ENCODE measurements around the gene NFAT5. TPM values are rescaled to one million over a fixed set of nuclear protein-coding genes. Genes with fewer than 3 reads are reported as not detected.
A peak's percentile ranks its signal among the peaks of the same experiment; 100 is the strongest.

Gene NFAT5
- polyA plus RNA-seq, 3 donors: 2.4 to 6.9 (median 2.5) TPM

GRCh38 chr16:69611103-69611640 lies 45.4 kb downstream of the NFAT5 start:
- Histone ChIP-seq H3K79me2 (ENCODE audit: insufficient read depth, low read length) (no peaks in the 10 kb centered on the region), H3K4me1 (ENCODE audit: control insufficient read depth in 1 of 2, insufficient read depth in 2 of 2, low read length in 2 of 2) (peaks cover 2 to 6% of the 10 kb centered on the region in 2 donors), H3K9ac (ENCODE audit: insufficient read depth, low read length, poor library complexity, severe bottlenecking) (no peak overlapping the region), H4K20me1 (ENCODE audit: insufficient read depth, low read length) (peaks cover 97% of the 10 kb centered on the region), H3K4me2 (replicated peaks; ENCODE audit: extremely low read depth, low read length, poor library complexity, severe bottlenecking) (no peak overlapping the region), H3K27me3 (ENCODE audit: control insufficient read depth in 2 of 2, insufficient read depth in 2 of 2, low read length in 2 of 2) (no peaks in the 10 kb centered on the region), H3K4me3 (replicated peaks in 1 of 3; ENCODE audit: low read depth in 2 of 3, low read length in 3 of 3) (no peak overlapping the region), H2AFZ (ENCODE audit: insufficient read depth, low read depth, low read length, poor library complexity, severe bottlenecking) (no peak overlapping the region), H3K27ac (ENCODE audit: low read depth in 1 of 2, low read length in 2 of 2) (no peak overlapping the region), H3K36me3 (replicated peaks in 1 of 2; ENCODE audit: control insufficient read depth in 1 of 2, insufficient read depth in 2 of 2, low read length in 2 of 2) (no peaks in the 10 kb centered on the region), H3K9me3 (replicated peaks in 1 of 2; ENCODE audit: control insufficient read depth in 1 of 2, insufficient read depth in 1 of 2, low read length in 2 of 2) (no peaks in the 10 kb centered on the region)
- intact Hi-C loops (cut with micrococcal nuclease): no loop called here
- no peak for DNase-seq
- Mint-ChIP-seq H3K27me3 (ENCODE audit: low read depth in 3 of 3) (no peaks in the 10 kb centered on the region), H3K36me3 (peaks cover 12 to 20% of the 10 kb centered on the region in 2 donors), H3K4me1 (peaks cover 16% of the 10 kb centered on the region), H3K9me3 (no peaks in the 10 kb centered on the region), H3K4me3 (no peak overlapping the region), H3K27ac (no peak overlapping the region)
- no peak for TF ChIP-seq CTCF (IDR thresholded peaks at IDR 0.05)

GRCh38 chr16:69613378-69614154 lies 47.8 kb downstream of the NFAT5 start:
- no peak overlapping the region for H3K4me2 ChIP-seq (replicated peaks; ENCODE audit: extremely low read depth, low read length, poor library complexity, severe bottlenecking)
- H3K4me3 Mint-ChIP-seq: no peak overlapping the region
- intact Hi-C loops (cut with micrococcal nuclease): no loop called here

More at GRCh38 chr16:69613378-69614154, 47.8 kb downstream of the NFAT5 start:
- Histone ChIP-seq H2AFZ (ENCODE audit: insufficient read depth, low read depth, low read length, poor library complexity, severe bottlenecking) (no peak overlapping the region), H3K9me3 (replicated peaks in 1 of 2; ENCODE audit: control insufficient read depth in 1 of 2, insufficient read depth in 1 of 2, low read length in 2 of 2) (no peaks in the 10 kb centered on the region), H3K4me1 (ENCODE audit: control insufficient read depth in 1 of 2, insufficient read depth in 2 of 2, low read length in 2 of 2) (peaks cover 2 to 6% of the 10 kb centered on the region in 2 donors), H3K27me3 (ENCODE audit: control insufficient read depth in 2 of 2, insufficient read depth in 2 of 2, low read length in 2 of 2) (no peaks in the 10 kb centered on the region), H4K20me1 (ENCODE audit: insufficient read depth, low read length) (peaks cover 94% of the 10 kb centered on the region), H3K79me2 (ENCODE audit: insufficient read depth, low read length) (no peaks in the 10 kb centered on the region), H3K36me3 (replicated peaks in 1 of 2; ENCODE audit: control insufficient read depth in 1 of 2, insufficient read depth in 2 of 2, low read length in 2 of 2) (no peaks in the 10 kb centered on the region), H3K4me3 (replicated peaks in 1 of 3; ENCODE audit: low read depth in 2 of 3, low read length in 3 of 3) (no peak overlapping the region), H3K27ac (ENCODE audit: low read depth in 1 of 2, low read length in 2 of 2) (no peak overlapping the region), H3K9ac (ENCODE audit: insufficient read depth, low read length, poor library complexity, severe bottlenecking) (no peak overlapping the region)
- no peaks in the 10 kb centered on the region for H3K9me3 Mint-ChIP-seq
- H3K27ac Mint-ChIP-seq: peak overlapping the region in 3 of 7 donors; percentile 11 to 69 (median 41)
- H3K27me3 Mint-ChIP-seq (ENCODE audit: low read depth in 3 of 3): no peaks in the 10 kb centered on the region
- H3K4me1 Mint-ChIP-seq: peaks cover 13% of the 10 kb centered on the region
- TF ChIP-seq CTCF (IDR thresholded peaks at IDR 0.05): no peak
- DNase-seq: peak; percentile 9 to 48 (median 29)
- peaks cover 11 to 13% of the 10 kb centered on the region in 2 donors for H3K36me3 Mint-ChIP-seq
- WGBS (ENCODE audit: insufficient coverage): no CpG with 5 or more reads among the region's 1 CpG

Data from CD14-positive monocyte (primary cell).